ENCODE measurements around the gene ANKK1. TPM values are rescaled to one million over a fixed set of nuclear protein-coding genes. Genes with fewer than 3 reads are reported as not detected.

Gene ANKK1
- total RNA-seq, 2 donors from 2014 or later, result 0.49 to 0.68 TPM

GRCh38 chr11:113385749-113386148 lies 1.8 kb upstream of the ANKK1 start:
- H3K36me3 ChIP-seq, result no peaks in the 10 kb centered on the region
- H3K27ac ChIP-seq, result no peak overlapping the region
- TF ChIP-seq CTCF (IDR thresholded peaks at IDR 0.05), result no peak
- no peaks in the 10 kb centered on the region for H3K4me1 ChIP-seq (ENCODE audit: control insufficient read depth in 1 of 2, low read depth in 2 of 2)
- DNase-seq (ENCODE audit: low spot score) (no peak), ATAC-seq (ENCODE audit: insufficient number of reproducible peaks, low FRiP score, low read depth) (no peak)
- H3K27me3 ChIP-seq (replicated peaks; ENCODE audit: insufficient read depth), result peaks cover 9% of the 10 kb centered on the region
- H3K4me3 ChIP-seq, result no peak overlapping the region
- H3K9me3 ChIP-seq, result no peaks in the 10 kb centered on the region

GRCh38 chr11:113386866-113387265 lies 713 bp upstream of the ANKK1 start:
- Histone ChIP-seq H3K36me3 (no peaks in the 10 kb centered on the region), H3K4me1 (ENCODE audit: control insufficient read depth in 1 of 2, low read depth in 2 of 2) (no peaks in the 10 kb centered on the region), H3K4me3 (no peak overlapping the region), H3K9me3 (no peaks in the 10 kb centered on the region), H3K27ac (no peak overlapping the region), H3K27me3 (replicated peaks; ENCODE audit: insufficient read depth) (peaks cover 9% of the 10 kb centered on the region)
- ATAC-seq (ENCODE audit: insufficient number of reproducible peaks, low FRiP score, low read depth) (no peak), DNase-seq (ENCODE audit: low spot score) (no peak)
- TF ChIP-seq CTCF (IDR thresholded peaks at IDR 0.05), result no peak

DNA sequence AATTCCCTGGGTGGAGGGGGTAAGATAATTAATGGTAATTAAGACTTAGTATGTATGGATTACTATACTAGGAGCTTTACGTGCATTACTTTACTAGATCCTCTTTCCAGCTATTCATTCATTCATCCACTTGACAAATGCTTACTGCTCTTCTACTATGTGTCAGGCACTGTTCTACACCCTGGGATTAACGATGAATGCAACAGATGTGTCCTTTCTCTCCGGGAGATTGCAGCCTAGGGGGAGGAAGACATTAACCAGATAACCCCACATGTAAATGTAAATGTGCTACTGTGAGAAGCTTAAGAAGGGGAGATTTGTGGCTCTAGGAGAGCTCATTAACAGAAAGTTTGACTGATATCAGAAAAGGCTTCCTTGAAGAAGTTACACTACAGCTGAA lies 1.7 kb downstream of the ANKK1 start:
- TF ChIP-seq CTCF (IDR thresholded peaks at IDR 0.05), result no peak
- Histone ChIP-seq H3K27me3 (replicated peaks; ENCODE audit: insufficient read depth) (peaks cover 9% of the 10 kb centered on the region), H3K9me3 (no peaks in the 10 kb centered on the region), H3K36me3 (no peaks in the 10 kb centered on the region), H3K27ac (no peak overlapping the region), H3K4me1 (ENCODE audit: control insufficient read depth in 1 of 2, low read depth in 2 of 2) (no peaks in the 10 kb centered on the region), H3K4me3 (no peak overlapping the region)
- ATAC-seq (ENCODE audit: insufficient number of reproducible peaks, low FRiP score, low read depth), result no peak
- no peak for DNase-seq (ENCODE audit: low spot score)

DNA sequence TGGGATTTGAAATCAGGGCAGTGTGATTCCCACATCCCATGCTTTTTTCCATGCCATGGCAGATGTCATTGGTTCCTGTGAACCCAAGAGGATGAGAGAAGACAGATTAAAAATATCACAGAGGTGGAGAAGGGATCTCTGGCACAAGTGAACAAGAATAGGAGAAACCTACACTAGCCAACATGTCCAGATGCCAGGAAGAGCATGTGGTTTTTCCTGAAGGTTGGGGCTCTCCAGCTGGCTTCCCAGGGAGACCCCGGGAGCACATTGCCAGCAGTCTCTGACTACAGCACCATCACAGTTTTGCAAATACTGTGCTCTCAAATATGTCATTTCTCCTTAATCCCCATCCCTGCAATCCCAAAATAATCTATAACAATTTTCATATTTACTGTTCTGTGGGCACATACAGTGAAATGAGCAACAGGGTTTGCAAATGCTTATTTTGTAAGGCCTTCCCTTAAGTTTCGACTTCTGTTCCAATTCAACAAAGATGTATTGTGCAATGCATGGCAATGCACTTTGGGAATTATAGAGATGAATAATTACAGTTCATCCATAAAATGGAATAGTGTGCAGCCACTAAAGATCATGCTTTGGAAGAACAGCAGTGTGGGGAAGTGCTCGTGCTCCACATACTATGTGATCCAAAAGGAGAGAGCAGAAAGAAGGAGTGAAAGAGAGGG lies 4.8 kb downstream of the ANKK1 start:
- ATAC-seq (ENCODE audit: insufficient number of reproducible peaks, low FRiP score, low read depth) (no peak), DNase-seq (ENCODE audit: low spot score) (no peak)
- no peak for TF ChIP-seq CTCF (IDR thresholded peaks at IDR 0.05)
- H3K36me3 ChIP-seq, result no peaks in the 10 kb centered on the region
- no peaks in the 10 kb centered on the region for H3K4me1 ChIP-seq (ENCODE audit: control insufficient read depth in 1 of 2, low read depth in 2 of 2)
- peaks cover 9% of the 10 kb centered on the region for H3K27me3 ChIP-seq (replicated peaks; ENCODE audit: insufficient read depth)
- H3K4me3 ChIP-seq, result no peak overlapping the region
- H3K9me3 ChIP-seq, result no peaks in the 10 kb centered on the region
- H3K27ac ChIP-seq, result no peak overlapping the region

DNA sequence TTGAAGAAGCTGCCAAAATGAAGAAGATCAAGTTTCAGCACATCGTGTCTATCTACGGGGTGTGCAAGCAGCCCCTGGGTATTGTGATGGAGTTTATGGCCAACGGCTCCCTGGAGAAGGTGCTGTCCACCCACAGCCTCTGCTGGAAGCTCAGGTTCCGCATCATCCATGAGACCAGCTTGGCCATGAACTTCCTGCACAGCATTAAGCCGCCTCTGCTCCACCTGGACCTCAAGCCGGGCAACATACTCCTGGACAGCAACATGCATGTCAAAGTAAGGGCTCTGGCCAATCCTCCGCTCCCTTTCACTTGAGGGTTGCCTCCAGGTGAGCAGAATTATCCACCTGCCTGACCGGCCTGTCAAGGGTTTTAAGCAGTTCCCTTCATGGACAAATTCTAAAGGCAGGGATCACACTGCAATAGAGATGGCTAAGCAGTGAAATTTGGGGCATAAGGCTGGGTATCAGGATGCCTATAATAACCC lies 6.0 kb downstream of the ANKK1 start:
- no peak overlapping the region for H3K4me3 ChIP-seq
- no peaks in the 10 kb centered on the region for H3K9me3 ChIP-seq
- DNase-seq (ENCODE audit: low spot score) (no peak), ATAC-seq (ENCODE audit: insufficient number of reproducible peaks, low FRiP score, low read depth) (no peak)
- TF ChIP-seq CTCF (IDR thresholded peaks at IDR 0.05), result no peak
- no peaks in the 10 kb centered on the region for H3K4me1 ChIP-seq (ENCODE audit: control insufficient read depth in 1 of 2, low read depth in 2 of 2)
- no peak overlapping the region for H3K27ac ChIP-seq
- H3K27me3 ChIP-seq (replicated peaks; ENCODE audit: insufficient read depth), result peaks cover 2% of the 10 kb centered on the region
- no peaks in the 10 kb centered on the region for H3K36me3 ChIP-seq
